HCT116 (cell line): ENCODE measurements around the gene TRPM1.

Source experiments
- CTCF ChIP-seq, 3 experiments: fragments of 200-600 bp in 1 of 3; sonication (generic) in 1 of 3; IDR thresholded peaks in 2 of 3; conservative IDR thresholded peaks in 1 of 3; 2 replicates each; pipeline ENCODE4 v1.5.1; 2012 to 2017; ENCODE audit warnings: low read depth in 2 of 3, low read length in 2 of 3, antibody characterized with exemption in 1 of 3, borderline replicate concordance in 1 of 3, control low read depth in 1 of 3, mild to moderate bottlenecking in 1 of 3, mixed read lengths in 1 of 3, mixed run types in 1 of 3, moderate library complexity in 1 of 3; ENCODE audit not compliant: insufficient read depth in 1 of 3
- POLR2A ChIP-seq: IDR thresholded peaks from 2 replicates; pipeline ENCODE4 v1.7.0; 2011; ENCODE audit warnings: borderline replicate concordance; ENCODE audit not compliant: insufficient read depth, insufficient read length; ENCODE audit errors: extremely low read depth

- TF ChIP-seq CTCF (IDR thresholded peaks at IDR 0.05 in 2 of 3, conservative IDR thresholded peaks at IDR 0.05 in 1 of 3; ENCODE audit: borderline replicate concordance in 1 of 3, insufficient read depth in 1 of 3, low read depth in 2 of 3, low read length in 2 of 3), result no peak
- no peak for TF ChIP-seq POLR2A
These were observed 24.3 kb downstream of the TRPM1 start for GRCh38 chr15:31077181-31077580.
